Measurements from ENCODE around the gene SRGAP2B.
"Not testable (repeated sequence)": the region's sequence is repeated elsewhere in the genome, so short reads cannot be mapped to it uniquely, and the experiment has no call there.

GRCh38 chr1:144858607-144859006 is 236.5 kb downstream of the SRGAP2B start:
- TF ChIP-seq, protein P1, sequence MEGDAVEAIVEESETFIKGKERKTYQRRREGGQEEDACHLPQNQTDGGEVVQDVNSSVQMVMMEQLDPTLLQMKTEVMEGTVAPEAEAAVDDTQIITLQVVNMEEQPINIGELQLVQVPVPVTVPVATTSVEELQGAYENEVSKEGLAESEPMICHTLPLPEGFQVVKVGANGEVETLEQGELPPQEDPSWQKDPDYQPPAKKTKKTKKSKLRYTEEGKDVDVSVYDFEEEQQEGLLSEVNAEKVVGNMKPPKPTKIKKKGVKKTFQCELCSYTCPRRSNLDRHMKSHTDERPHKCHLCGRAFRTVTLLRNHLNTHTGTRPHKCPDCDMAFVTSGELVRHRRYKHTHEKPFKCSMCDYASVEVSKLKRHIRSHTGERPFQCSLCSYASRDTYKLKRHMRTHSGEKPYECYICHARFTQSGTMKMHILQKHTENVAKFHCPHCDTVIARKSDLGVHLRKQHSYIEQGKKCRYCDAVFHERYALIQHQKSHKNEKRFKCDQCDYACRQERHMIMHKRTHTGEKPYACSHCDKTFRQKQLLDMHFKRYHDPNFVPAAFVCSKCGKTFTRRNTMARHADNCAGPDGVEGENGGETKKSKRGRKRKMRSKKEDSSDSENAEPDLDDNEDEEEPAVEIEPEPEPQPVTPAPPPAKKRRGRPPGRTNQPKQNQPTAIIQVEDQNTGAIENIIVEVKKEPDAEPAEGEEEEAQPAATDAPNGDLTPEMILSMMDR (IDR thresholded peaks at IDR 0.05; ENCODE audit: low read length) = not testable (repeated sequence)
- not testable (repeated sequence) for TF ChIP-seq EZH2 (IDR thresholded peaks at IDR 0.05; ENCODE audit: borderline replicate concordance, low read length)

Measured in OCI-LY1 (cell line).